ENCODE data around the gene MOCS3. TPM values are rescaled to one million over a fixed set of nuclear protein-coding genes. Genes with fewer than 3 reads are reported as not detected.

MOCS3 gene
- total and polyA plus RNA-seq, 2 of the 4 experiments (the other 2 are of a cell fraction) = 3.3 to 9.9 TPM

- ChIA-PET CTCF (interaction anchor here (0.7 to 2.3 kb wide), 3 partner anchors 137 to 143 kb away, joined by 3 to 10 read pairs (median 4); partner anchors contain the start of gene BCAS4), POLR2A (ENCODE audit: unreplicated experiment) (interaction anchor here (0.5 to 0.6 kb wide), 5 partner anchors 11 to 139 kb away, joined by 3 to 17 read pairs (median 5); no protein-coding TSS in a partner anchor)
- peak within 1 kb of the TSS; percentile 95 for H2BK5ac ChIP-seq (ENCODE audit: low read depth, low read length, poor library complexity, severe bottlenecking)
- peaks cover 4 to 25% of the 10 kb centered on the region in 2 experiments for H3K79me1 ChIP-seq (ENCODE audit: low read depth in 1 of 2, low read length in 2 of 2)
- dilution Hi-C loops (cut with HindIII; ENCODE audit: low sequenced_read_pairs, unreplicated experiment) = no loop called here
- H3K36me3 ChIP-seq (ENCODE audit: control insufficient read depth, insufficient read depth, low read length) = peaks cover 10% of the 10 kb centered on the region
- H2BK120ac ChIP-seq (ENCODE audit: low read depth, low read length) = peak within 1 kb of the TSS; percentile 77
- H3K9ac ChIP-seq (ENCODE audit: low read depth, low read length) = peak within 1 kb of the TSS; percentile 94
- in situ Hi-C loops (cut with MboI; ENCODE audit: low sequenced_read_pairs) = loop anchor here (5.0 kb wide), 1 partner anchor 119 kb away; no protein-coding TSS in a partner anchor
- 4% methylated on average over 28 of the region's 58 CpGs; no CpG with 5 or more reads in 1 of the 2 experiments for WGBS, 2 experiments (ENCODE audit: extremely low coverage in 2 of 2, insufficient read length in 1 of 2)
- DNase-seq (peak; percentile 86), ATAC-seq (ENCODE audit: low read depth) (peak; percentile 68)
- peak within 1 kb of the TSS; percentile 88 for H4K91ac ChIP-seq (ENCODE audit: insufficient read depth, low read depth, low read length)
- peak within 1 kb of the TSS; percentile 100 for H2AK9ac ChIP-seq (replicated peaks; ENCODE audit: low read depth, low read length, poor library complexity)
- peak within 1 kb of the TSS; percentile 84 for H3K23ac ChIP-seq (ENCODE audit: low read depth, low read length)
- peaks cover 8% of the 10 kb centered on the region for H3K9me1 ChIP-seq (ENCODE audit: insufficient read depth, low read length)
- peak within 1 kb of the TSS; percentile 76 to 96 for H4K8ac ChIP-seq (ENCODE audit: low read depth in 2 of 2, low read length in 2 of 2)
- H2BK20ac ChIP-seq (ENCODE audit: low read depth, low read length) = peak within 1 kb of the TSS; percentile 53; the same call in 1 of the 2 replicates
- peak within 1 kb of the TSS; percentile 80 for H3K18ac ChIP-seq (ENCODE audit: low read depth, low read length)
- peak within 1 kb of the TSS; percentile 92 for H2AFZ ChIP-seq (replicated peaks; ENCODE audit: low read length, poor library complexity)
- no peaks in the 10 kb centered on the region for H3K9me3 ChIP-seq (ENCODE audit: control insufficient read depth, insufficient read depth, low read length)
- TF ChIP-seq RAD21 (IDR thresholded peaks at IDR 0.05; ENCODE audit: low read length) (peak; percentile 37; the same call in 1 of the 2 replicates), NFE2L2 (IDR thresholded peaks at IDR 0.05; ENCODE audit: low read depth, low read length) (no peak), MAZ (IDR thresholded peaks at IDR 0.05; ENCODE audit: borderline replicate concordance, low read depth, low read length) (peak; percentile 56), MXI1 (IDR thresholded peaks at IDR 0.05; ENCODE audit: borderline replicate concordance, low read depth, low read length) (peak; percentile 80; the same call in 1 of the 2 replicates), SMC3 (IDR thresholded peaks at IDR 0.05; ENCODE audit: low read depth, low read length) (peak; percentile 35), RCOR1 (IDR thresholded peaks at IDR 0.05; ENCODE audit: insufficient replicate concordance, low read length) (peak; percentile 16), CEBPB (IDR thresholded peaks at IDR 0.05; ENCODE audit: low read depth, low read length) (no peak), BHLHE40 (IDR thresholded peaks at IDR 0.05; ENCODE audit: low read depth, low read length) (peak; percentile 35), RFX5 (IDR thresholded peaks at IDR 0.05; ENCODE audit: low read depth, low read length) (no peak), POLR2A (IDR thresholded peaks at IDR 0.05; ENCODE audit: low read depth, low read length) (peak; percentile 83)
- TF ChIP-seq, protein P1, sequence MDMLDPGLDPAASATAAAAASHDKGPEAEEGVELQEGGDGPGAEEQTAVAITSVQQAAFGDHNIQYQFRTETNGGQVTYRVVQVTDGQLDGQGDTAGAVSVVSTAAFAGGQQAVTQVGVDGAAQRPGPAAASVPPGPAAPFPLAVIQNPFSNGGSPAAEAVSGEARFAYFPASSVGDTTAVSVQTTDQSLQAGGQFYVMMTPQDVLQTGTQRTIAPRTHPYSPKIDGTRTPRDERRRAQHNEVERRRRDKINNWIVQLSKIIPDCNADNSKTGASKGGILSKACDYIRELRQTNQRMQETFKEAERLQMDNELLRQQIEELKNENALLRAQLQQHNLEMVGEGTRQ (IDR thresholded peaks at IDR 0.05; ENCODE audit: low read depth, low read length) = peak; percentile 89
- TF ChIP-seq, protein P2, sequence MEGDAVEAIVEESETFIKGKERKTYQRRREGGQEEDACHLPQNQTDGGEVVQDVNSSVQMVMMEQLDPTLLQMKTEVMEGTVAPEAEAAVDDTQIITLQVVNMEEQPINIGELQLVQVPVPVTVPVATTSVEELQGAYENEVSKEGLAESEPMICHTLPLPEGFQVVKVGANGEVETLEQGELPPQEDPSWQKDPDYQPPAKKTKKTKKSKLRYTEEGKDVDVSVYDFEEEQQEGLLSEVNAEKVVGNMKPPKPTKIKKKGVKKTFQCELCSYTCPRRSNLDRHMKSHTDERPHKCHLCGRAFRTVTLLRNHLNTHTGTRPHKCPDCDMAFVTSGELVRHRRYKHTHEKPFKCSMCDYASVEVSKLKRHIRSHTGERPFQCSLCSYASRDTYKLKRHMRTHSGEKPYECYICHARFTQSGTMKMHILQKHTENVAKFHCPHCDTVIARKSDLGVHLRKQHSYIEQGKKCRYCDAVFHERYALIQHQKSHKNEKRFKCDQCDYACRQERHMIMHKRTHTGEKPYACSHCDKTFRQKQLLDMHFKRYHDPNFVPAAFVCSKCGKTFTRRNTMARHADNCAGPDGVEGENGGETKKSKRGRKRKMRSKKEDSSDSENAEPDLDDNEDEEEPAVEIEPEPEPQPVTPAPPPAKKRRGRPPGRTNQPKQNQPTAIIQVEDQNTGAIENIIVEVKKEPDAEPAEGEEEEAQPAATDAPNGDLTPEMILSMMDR (conservative IDR thresholded peaks at IDR 0.05; ENCODE audit: low read depth, low read length) = peak; percentile 72
- intact Hi-C loops (cut with micrococcal nuclease) = no loop called here
- peak within 1 kb of the TSS; percentile 91 for H3K4ac ChIP-seq (ENCODE audit: low read depth, low read length)
- H3K4me3 ChIP-seq (ENCODE audit: insufficient read depth, low read depth, low read length) = peak within 1 kb of the TSS; percentile 95
- peak within 1 kb of the TSS; percentile 80 for H4K5ac ChIP-seq (ENCODE audit: low read depth, low read length)
- peak within 1 kb of the TSS; percentile 61 for H3K56ac ChIP-seq (ENCODE audit: extremely low read depth, insufficient read depth, low read length)
- no TSS peak for BruUV-seq (replicated peaks)
- H2AK5ac ChIP-seq (ENCODE audit: low read depth, low read length) = peak within 1 kb of the TSS; percentile 90
- peak within 1 kb of the TSS; percentile 97 for H3K27ac ChIP-seq (ENCODE audit: insufficient read depth, low read length)
- peaks cover 16% of the 10 kb centered on the region for H3K4me1 ChIP-seq (ENCODE audit: control insufficient read depth, insufficient read depth, low read length)
- H2BK15ac ChIP-seq (ENCODE audit: low read depth, low read length) = peak within 1 kb of the TSS; percentile 73; the same call in 2 of the 3 replicates
- peak within 1 kb of the TSS; percentile 92 for H3K14ac ChIP-seq (replicated peaks; ENCODE audit: low read depth, low read length)
- peaks cover 38% of the 10 kb centered on the region for H4K20me1 ChIP-seq (ENCODE audit: insufficient read depth, low read length)
- peak within 1 kb of the TSS; percentile 61 for H3K4me2 ChIP-seq (ENCODE audit: low read depth, low read length)
- no peaks in the 10 kb centered on the region for H3K27me3 ChIP-seq (ENCODE audit: control insufficient read depth, insufficient read depth, low read length)
These were observed 27.2 kb upstream of the MOCS3 start, which contains the start of gene ADNP for GRCh38 chr20:50931306-50932015. TSS of gene ADNP (minus strand) at chr20:50931437. CDS start at chr20:50903996, 27,441 bp downstream.
